GM12878 (cell line): ENCODE results near the gene NLRP10. TPM values are rescaled to one million over a fixed set of nuclear protein-coding genes. Genes with fewer than 3 reads are reported as not detected.

Experiments
- ATAC-seq: fragments of 200-7000 bp; cut with Tn5 transposase; 3 replicates; pipeline ENCODE4 v1.9.1; 2020; ENCODE audit warnings: mild to moderate bottlenecking, moderate library complexity
- BruUV-seq: library from RNA; stranded (reverse); fragments of 400-500 nt; replicated peaks from 2 replicates; lab custom pipeline; 2021; lab: Mats Ljungman, UMichigan
- CTCF ChIA-PET: fragments of 300-600 bp; sonication (Branson Sonifier 250); formaldehyde crosslinking; extraction: SDS; loops from one replicate; lab custom pipeline; 2021; ENCODE audit warnings: inconsistent platforms; lab: Yijun Ruan, JAX
- POLR2A ChIA-PET: fragments of 350-600 bp; formaldehyde crosslinking; extraction: SDS; loops from one replicate; lab custom pipeline; 2021; ENCODE audit warnings: inconsistent platforms; lab: Charles Lee
- RAD21 ChIA-PET: fragments of 300-600 bp; sonication (Branson Sonifier 250); formaldehyde crosslinking; loops from one replicate; lab custom pipeline; 2023; ENCODE audit warnings: antibody characterized with exemption; ENCODE audit not compliant: unreplicated experiment; lab: Charles Lee
- SMC1A ChIA-PET: fragments of 300-600 bp; sonication (Branson Sonifier 250); formaldehyde crosslinking; loops from one replicate; lab custom pipeline; 2023; ENCODE audit not compliant: unreplicated experiment, uncharacterized antibody; lab: Charles Lee
- DNase-seq: peaks from one replicate; pipeline ENCODE4 v3.0.0-alpha.2; 2011; ENCODE audit warnings: low read depth, low spot score
- FAIRE-seq: peaks from 3 replicates; lab custom pipeline; 2011; peaks lifted over from hg19 to GRCh38; lab: Jason Lieb, UNC
- H2AFZ ChIP-seq: 2 replicates; pipeline ENCODE4 v1.6.0; 2011; ENCODE audit warnings: low read depth, low read length, control low read depth; ENCODE audit not compliant: control insufficient read depth
- H3K27ac ChIP-seq: 2 replicates; pipeline ENCODE4 v1.5.1; 2011; ENCODE audit warnings: control low read depth; ENCODE audit not compliant: control insufficient read depth, insufficient read depth
- H3K27me3 ChIP-seq, 2 experiments: replicated peaks in 1 of 2; 2 replicates each; pipeline versions ENCODE4 v1.6.0 to v1.6.1; 2011; ENCODE audit warnings: low read length in 1 of 2; ENCODE audit not compliant: control insufficient read depth in 2 of 2, insufficient read depth in 2 of 2
- H3K36me3 ChIP-seq, 2 experiments: 2 replicates each; pipeline ENCODE4 v1.5.1; 2011; ENCODE audit warnings: low read length in 1 of 2; ENCODE audit not compliant: control insufficient read depth in 2 of 2, insufficient read depth in 2 of 2
- H3K4me1 ChIP-seq: 2 replicates; pipeline ENCODE4 v1.6.1; 2011; ENCODE audit warnings: mild to moderate bottlenecking, low read length, moderate library complexity, mixed read lengths; ENCODE audit not compliant: control insufficient read depth, insufficient read depth
- H3K4me2 ChIP-seq: 2 replicates; pipeline ENCODE4 v1.6.0; 2011; ENCODE audit warnings: control low read depth; ENCODE audit not compliant: control insufficient read depth, insufficient read depth
- H3K4me3 ChIP-seq: fragments of 200-600 bp; sonication (generic); 2 replicates; pipeline ENCODE4 v1.5.1; 2016
- H3K79me2 ChIP-seq: 2 replicates; pipeline ENCODE4 v1.6.0; 2011; ENCODE audit warnings: low read length; ENCODE audit not compliant: control insufficient read depth, insufficient read depth
- H3K9ac ChIP-seq: 2 replicates; pipeline ENCODE4 v1.8.0; 2011; ENCODE audit warnings: low read length, control low read depth, mixed read lengths; ENCODE audit not compliant: control insufficient read depth, insufficient read depth
- H3K9me3 ChIP-seq: replicated peaks from 3 replicates; pipeline ENCODE4 v1.5.1; 2011; ENCODE audit warnings: mild to moderate bottlenecking, low read length; ENCODE audit not compliant: control insufficient read depth, insufficient read depth
- H4K20me1 ChIP-seq: 2 replicates; pipeline ENCODE4 v1.6.0; 2011; ENCODE audit not compliant: control insufficient read depth, insufficient read depth
- EZH2 ChIP-seq: IDR thresholded peaks from 2 replicates; pipeline ENCODE4 v1.6.1; 2012; ENCODE audit warnings: low read depth, mild to moderate bottlenecking, control low read depth, inconsistent platforms, low read length, borderline replicate concordance; ENCODE audit not compliant: control insufficient read depth
- NFYA ChIP-seq: IDR thresholded peaks from 2 replicates; pipeline ENCODE4 v1.6.1; 2011; ENCODE audit warnings: low read depth, mild to moderate bottlenecking, low read length, improper control_type of control experiment, borderline replicate concordance
- NR2C2 ChIP-seq: IDR thresholded peaks from 2 replicates; pipeline ENCODE4 v1.6.1; 2011; ENCODE audit warnings: borderline replicate concordance, low read depth; ENCODE audit not compliant: control insufficient read depth, insufficient read length
- POU2F2 ChIP-seq: IDR thresholded peaks from 3 replicates; pipeline ENCODE4 v1.6.1; 2011; ENCODE audit warnings: low read depth, mild to moderate bottlenecking, low read length, borderline replicate concordance
- SP1 ChIP-seq: IDR thresholded peaks from one replicate; pipeline ENCODE4 v1.6.1; 2011; ENCODE audit warnings: low read depth, low read length
- SUPT20H ChIP-seq: IDR thresholded peaks from 2 replicates; pipeline ENCODE4 v1.6.1; 2011; ENCODE audit warnings: low read depth, mild to moderate bottlenecking, low read length, moderate library complexity, borderline replicate concordance; ENCODE audit not compliant: control insufficient read depth
- ZNF384 ChIP-seq: IDR thresholded peaks from 2 replicates; pipeline ENCODE4 v1.6.1; 2012; ENCODE audit warnings: low read depth, mild to moderate bottlenecking, low read length, improper control_type of control experiment, borderline replicate concordance
- WGBS: methylation state at CpG from one replicate; pipeline ENCODE4 v1.1.6; 2016; ENCODE audit warnings: low lambda C conversion rate; ENCODE audit not compliant: insufficient replicate concordance, insufficient coverage; ENCODE audit errors: missing lambda C conversion rate; 5-methylcytosine and 5-hydroxymethylcytosine counted together
- in situ Hi-C: fragments of 300-500 bp; cut with MboI; formaldehyde crosslinking; loops from 9 replicates; pipeline ENCODE4 v1.14.3; 2018; ENCODE audit warnings: mixed read lengths
- intact Hi-C: fragments of 100-400 bp; cut with micrococcal nuclease; formaldehyde crosslinking; loops from one replicate; pipeline ENCODE4 v1.14.2; 2022; ENCODE audit not compliant: unreplicated experiment
- polyA plus RNA-seq, 11 experiments: library from polyadenylated mRNA; depleted of rRNA in 4 of 11; unstranded in 6 of 11; stranded (reverse) in 5 of 11; fragments of >200 nt; fragmentation: Nextera tagmentation in 4 of 11; fragmentation: Illumina TruSeq in 1 of 11; extraction: Ambion mirVana in 4 of 11; extraction: Trizol in 1 of 11; gene quantifications; 1 replicate in 1 of 11; 2 replicates in 10 of 11; pipeline versions ENCODE4 v1.2.1 to v1.2.3, GENCODE V29; 2011 to 2016; ENCODE audit warnings: inconsistent platforms in 2 of 11, missing spikeins in 2 of 11, low read depth in 1 of 11
- total RNA-seq, 4 experiments: library from RNA; depleted of rRNA in 3 of 4; stranded (reverse); fragments of >200 nt in 3 of 4; fragmentation: Illumina TruSeq in 1 of 4; extraction: Trizol in 1 of 4; gene quantifications; 2 replicates each; pipeline versions ENCODE4 v1.2.1 to v1.2.3, GENCODE V29; 2013 to 2021
- TF ChIP-seq, protein P1 (sequence below): fragments of 450-650 bp; IDR thresholded peaks from 2 replicates; pipeline ENCODE4 v1.6.1; 2017; ENCODE audit warnings: antibody characterized with exemption, mild to moderate bottlenecking, moderate library complexity
- TF ChIP-seq, protein P2 (sequence below): IDR thresholded peaks from 2 replicates; pipeline ENCODE4 v1.6.1; 2012; ENCODE audit warnings: low read depth, low read length, improper control_type of control experiment

The NLRP10 gene
- total and polyA plus RNA-seq, 10 of the 15 experiments (the other 5 are each of a cell fraction or from before 2014, with no cell fraction given): 0.04 TPM; not detected in 9

DNA sequence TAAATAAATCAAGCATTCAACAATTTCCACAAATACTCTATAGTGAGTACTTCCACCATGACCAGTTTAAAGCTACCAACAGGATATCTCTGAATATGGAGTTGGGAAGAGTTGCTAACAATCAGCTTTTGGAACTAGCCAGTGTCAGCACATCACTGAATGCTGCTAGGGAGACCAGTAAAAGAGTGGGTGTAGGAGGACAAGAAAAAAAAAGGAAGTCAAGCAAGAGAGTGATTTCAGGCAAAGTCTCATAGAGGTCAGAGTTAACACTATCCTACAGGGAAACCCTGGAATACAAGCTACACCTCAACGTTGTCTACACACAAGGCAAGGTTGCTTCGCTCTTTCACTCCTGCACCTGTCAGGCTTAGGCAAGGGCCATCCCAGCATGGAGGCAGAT is 46.1 kb upstream of the NLRP10 start:
- ChIA-PET SMC1A (interaction anchor here (1.0 to 1.6 kb wide), 2 partner anchors 22 to 88 kb away, joined by 3 to 4 read pairs; no protein-coding TSS in a partner anchor), RAD21 (interaction anchor here (1.0 kb wide), 1 partner anchor 22 kb away, joined by 3 read pairs; no protein-coding TSS in a partner anchor), POLR2A (no interaction called here), CTCF (interaction anchor here (0.8 to 2.6 kb wide), 3 partner anchors 79 to 119 kb away, joined by 3 to 12 read pairs (median 4); no protein-coding TSS in a partner anchor)
- DNase-seq (no peak), FAIRE-seq (no peak), ATAC-seq (no peak)
- Histone ChIP-seq H3K4me2 (no peak overlapping the region), H3K4me3 (no peak overlapping the region), H3K9me3 (no peaks in the 10 kb centered on the region), H3K4me1 (no peaks in the 10 kb centered on the region), H3K79me2 (no peaks in the 10 kb centered on the region), H3K27ac (no peak overlapping the region), H3K9ac (no peak overlapping the region), H4K20me1 (no peaks in the 10 kb centered on the region), H3K27me3 (no peaks in the 10 kb centered on the region; a peak in 1 of 4 replicates), H3K36me3 (no peaks in the 10 kb centered on the region), H2AFZ (no peak overlapping the region)
- TF ChIP-seq SUPT20H (no peak), ZNF384 (no peak), NFYA (no peak), NR2C2 (no peak), POU2F2 (no peak), EZH2 (no peak), SP1 (no peak)
- TF ChIP-seq, protein P1, sequence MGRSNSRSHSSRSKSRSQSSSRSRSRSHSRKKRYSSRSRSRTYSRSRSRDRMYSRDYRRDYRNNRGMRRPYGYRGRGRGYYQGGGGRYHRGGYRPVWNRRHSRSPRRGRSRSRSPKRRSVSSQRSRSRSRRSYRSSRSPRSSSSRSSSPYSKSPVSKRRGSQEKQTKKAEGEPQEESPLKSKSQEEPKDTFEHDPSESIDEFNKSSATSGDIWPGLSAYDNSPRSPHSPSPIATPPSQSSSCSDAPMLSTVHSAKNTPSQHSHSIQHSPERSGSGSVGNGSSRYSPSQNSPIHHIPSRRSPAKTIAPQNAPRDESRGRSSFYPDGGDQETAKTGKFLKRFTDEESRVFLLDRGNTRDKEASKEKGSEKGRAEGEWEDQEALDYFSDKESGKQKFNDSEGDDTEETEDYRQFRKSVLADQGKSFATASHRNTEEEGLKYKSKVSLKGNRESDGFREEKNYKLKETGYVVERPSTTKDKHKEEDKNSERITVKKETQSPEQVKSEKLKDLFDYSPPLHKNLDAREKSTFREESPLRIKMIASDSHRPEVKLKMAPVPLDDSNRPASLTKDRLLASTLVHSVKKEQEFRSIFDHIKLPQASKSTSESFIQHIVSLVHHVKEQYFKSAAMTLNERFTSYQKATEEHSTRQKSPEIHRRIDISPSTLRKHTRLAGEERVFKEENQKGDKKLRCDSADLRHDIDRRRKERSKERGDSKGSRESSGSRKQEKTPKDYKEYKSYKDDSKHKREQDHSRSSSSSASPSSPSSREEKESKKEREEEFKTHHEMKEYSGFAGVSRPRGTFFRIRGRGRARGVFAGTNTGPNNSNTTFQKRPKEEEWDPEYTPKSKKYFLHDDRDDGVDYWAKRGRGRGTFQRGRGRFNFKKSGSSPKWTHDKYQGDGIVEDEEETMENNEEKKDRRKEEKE: no peak
- TF ChIP-seq, protein P2, sequence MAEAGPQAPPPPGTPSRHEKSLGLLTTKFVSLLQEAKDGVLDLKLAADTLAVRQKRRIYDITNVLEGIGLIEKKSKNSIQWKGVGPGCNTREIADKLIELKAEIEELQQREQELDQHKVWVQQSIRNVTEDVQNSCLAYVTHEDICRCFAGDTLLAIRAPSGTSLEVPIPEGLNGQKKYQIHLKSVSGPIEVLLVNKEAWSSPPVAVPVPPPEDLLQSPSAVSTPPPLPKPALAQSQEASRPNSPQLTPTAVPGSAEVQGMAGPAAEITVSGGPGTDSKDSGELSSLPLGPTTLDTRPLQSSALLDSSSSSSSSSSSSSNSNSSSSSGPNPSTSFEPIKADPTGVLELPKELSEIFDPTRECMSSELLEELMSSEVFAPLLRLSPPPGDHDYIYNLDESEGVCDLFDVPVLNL: no peak
- WGBS: 25% methylated on average over 2 of the region's 2 CpGs
- BruUV-seq: no TSS peak
- in situ Hi-C loops: no loop called here
- intact Hi-C loops: no loop called here
